ENCODE data around the gene USP49.
"Not testable (repeated sequence)": the region's sequence is repeated elsewhere in the genome, so short reads cannot be mapped to it uniquely, and the experiment has no call there.

Gene USP49

DNA sequence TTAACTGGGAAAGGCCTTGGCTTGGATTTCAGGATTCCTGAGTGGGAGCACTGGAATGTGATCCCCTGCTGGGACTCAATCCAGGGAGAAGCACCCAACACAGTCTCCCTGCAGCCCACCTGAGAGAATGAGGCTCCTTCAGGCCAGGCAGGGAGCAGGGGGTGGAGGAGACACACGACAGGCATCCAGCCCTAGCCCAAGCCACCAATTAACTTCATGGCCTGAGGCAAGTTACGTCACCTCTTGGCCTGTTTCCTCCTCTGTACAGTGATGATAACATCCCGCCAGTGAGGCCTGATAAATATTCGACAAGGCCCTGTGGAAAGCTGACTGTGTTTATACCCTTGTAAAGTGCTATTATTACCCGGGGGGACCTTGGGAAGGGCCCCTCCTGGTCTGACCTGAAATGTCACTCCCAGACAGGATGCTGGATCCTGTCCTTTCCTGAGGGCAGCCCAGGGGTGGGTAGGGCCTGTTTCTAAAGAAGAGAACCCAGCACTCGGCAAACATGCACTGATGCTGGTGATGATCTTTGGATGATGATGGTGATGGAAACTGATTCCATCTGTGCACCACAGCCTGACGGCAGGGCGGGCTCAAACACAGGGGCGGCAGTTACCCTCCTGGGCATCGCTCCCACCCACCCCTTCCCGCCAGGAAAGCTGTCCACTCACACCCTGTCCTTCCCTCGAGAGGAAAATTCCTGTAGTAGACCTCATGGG lies 127.9 kb downstream of the USP49 start:
- no peak overlapping the region for H3K4me3 ChIP-seq (ENCODE audit: insufficient read depth, low read length, poor library complexity, severe bottlenecking)
- no peaks in the 10 kb centered on the region for H3K9me3 ChIP-seq (ENCODE audit: insufficient read depth, low read length)
- H3K36me3 ChIP-seq (ENCODE audit: low read length) = no peaks in the 10 kb centered on the region
- H3K9me2 ChIP-seq (replicated peaks; ENCODE audit: insufficient read depth, low read length) = no peaks in the 10 kb centered on the region
- TF ChIP-seq, protein P1, sequence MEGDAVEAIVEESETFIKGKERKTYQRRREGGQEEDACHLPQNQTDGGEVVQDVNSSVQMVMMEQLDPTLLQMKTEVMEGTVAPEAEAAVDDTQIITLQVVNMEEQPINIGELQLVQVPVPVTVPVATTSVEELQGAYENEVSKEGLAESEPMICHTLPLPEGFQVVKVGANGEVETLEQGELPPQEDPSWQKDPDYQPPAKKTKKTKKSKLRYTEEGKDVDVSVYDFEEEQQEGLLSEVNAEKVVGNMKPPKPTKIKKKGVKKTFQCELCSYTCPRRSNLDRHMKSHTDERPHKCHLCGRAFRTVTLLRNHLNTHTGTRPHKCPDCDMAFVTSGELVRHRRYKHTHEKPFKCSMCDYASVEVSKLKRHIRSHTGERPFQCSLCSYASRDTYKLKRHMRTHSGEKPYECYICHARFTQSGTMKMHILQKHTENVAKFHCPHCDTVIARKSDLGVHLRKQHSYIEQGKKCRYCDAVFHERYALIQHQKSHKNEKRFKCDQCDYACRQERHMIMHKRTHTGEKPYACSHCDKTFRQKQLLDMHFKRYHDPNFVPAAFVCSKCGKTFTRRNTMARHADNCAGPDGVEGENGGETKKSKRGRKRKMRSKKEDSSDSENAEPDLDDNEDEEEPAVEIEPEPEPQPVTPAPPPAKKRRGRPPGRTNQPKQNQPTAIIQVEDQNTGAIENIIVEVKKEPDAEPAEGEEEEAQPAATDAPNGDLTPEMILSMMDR (IDR thresholded peaks at IDR 0.05; ENCODE audit: insufficient read depth, low read length, poor library complexity, severe bottlenecking) = no peak
- no peak for TF ChIP-seq EZH2phosphoT487 (conservative IDR thresholded peaks at IDR 0.05; ENCODE audit: low read length)
- H3K27ac ChIP-seq (ENCODE audit: low read depth, low read length) = no peak overlapping the region
- no peak overlapping the region for H3K9ac ChIP-seq (ENCODE audit: low read length)
- H4K20me1 ChIP-seq (ENCODE audit: low read depth, low read length) = no peaks in the 10 kb centered on the region
- H3F3A ChIP-seq (ENCODE audit: insufficient read depth) = no peaks in the 10 kb centered on the region
- no peak overlapping the region for H2AFZ ChIP-seq (ENCODE audit: low read depth, low read length, severe bottlenecking)
- no peaks in the 10 kb centered on the region for H3K27me3 ChIP-seq (ENCODE audit: low read length)
- H3K4me2 ChIP-seq (ENCODE audit: low read depth, low read length, poor library complexity, severe bottlenecking) = no peak overlapping the region
- no peaks in the 10 kb centered on the region for H3K79me2 ChIP-seq (ENCODE audit: insufficient read depth, low read length)

- not testable (repeated sequence) for H3K36me3 ChIP-seq (ENCODE audit: low read length); H3F3A ChIP-seq (ENCODE audit: insufficient read depth); H3K4me3 ChIP-seq (ENCODE audit: insufficient read depth, low read length, poor library complexity, severe bottlenecking); H3K9ac ChIP-seq (ENCODE audit: low read length); H4K20me1 ChIP-seq (ENCODE audit: low read depth, low read length); H3K9me2 ChIP-seq (replicated peaks; ENCODE audit: insufficient read depth, low read length); H3K79me2 ChIP-seq (ENCODE audit: insufficient read depth, low read length); H3K4me2 ChIP-seq (ENCODE audit: low read depth, low read length, poor library complexity, severe bottlenecking); H3K27me3 ChIP-seq (ENCODE audit: low read length); H2AFZ ChIP-seq (ENCODE audit: low read depth, low read length, severe bottlenecking); H3K27ac ChIP-seq (ENCODE audit: low read depth, low read length); H3K9me3 ChIP-seq (ENCODE audit: insufficient read depth, low read length)
These were observed 129.0 kb downstream of the USP49 start for GRCh38 chr6:41766043-41766664.

DNA sequence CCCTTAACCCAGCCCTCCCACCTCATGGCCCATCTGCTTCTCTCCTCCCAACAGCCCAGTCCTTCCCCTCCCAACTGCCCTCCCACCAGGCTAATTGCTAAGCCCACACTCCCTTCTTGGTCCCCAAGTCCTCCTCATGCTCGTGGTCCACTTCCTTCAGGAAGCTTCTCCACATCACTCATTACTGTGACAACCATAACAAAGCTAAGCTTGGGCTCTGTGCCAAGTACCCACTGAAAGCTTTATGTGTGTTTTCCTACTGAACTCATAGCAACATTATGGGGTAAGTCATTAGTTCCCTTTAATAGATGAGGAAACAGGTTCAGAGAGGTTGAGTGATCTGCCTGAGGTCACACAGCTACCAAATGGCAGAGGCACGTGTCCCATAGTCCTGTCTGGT lies 131.7 kb downstream of the USP49 start:
- no peak overlapping the region for H2AFZ ChIP-seq (ENCODE audit: low read depth, low read length, severe bottlenecking)
- no peak overlapping the region for H3K4me2 ChIP-seq (ENCODE audit: low read depth, low read length, poor library complexity, severe bottlenecking)
- H3F3A ChIP-seq (ENCODE audit: insufficient read depth) = no peaks in the 10 kb centered on the region
- H3K9me3 ChIP-seq (ENCODE audit: insufficient read depth, low read length) = no peaks in the 10 kb centered on the region
- no peak overlapping the region for H3K27ac ChIP-seq (ENCODE audit: low read depth, low read length)
- H3K4me3 ChIP-seq (ENCODE audit: insufficient read depth, low read length, poor library complexity, severe bottlenecking) = no peak overlapping the region
- no peaks in the 10 kb centered on the region for H3K27me3 ChIP-seq (ENCODE audit: low read length)
- H3K9me2 ChIP-seq (replicated peaks; ENCODE audit: insufficient read depth, low read length) = no peaks in the 10 kb centered on the region
- H3K36me3 ChIP-seq (ENCODE audit: low read length) = no peaks in the 10 kb centered on the region
- TF ChIP-seq, protein P1 (IDR thresholded peaks at IDR 0.05; ENCODE audit: insufficient read depth, low read length, poor library complexity, severe bottlenecking) = no peak
- no peak for TF ChIP-seq EZH2phosphoT487 (conservative IDR thresholded peaks at IDR 0.05; ENCODE audit: low read length)
- H3K79me2 ChIP-seq (ENCODE audit: insufficient read depth, low read length) = no peaks in the 10 kb centered on the region
- H3K9ac ChIP-seq (ENCODE audit: low read length) = no peak overlapping the region
- no peaks in the 10 kb centered on the region for H4K20me1 ChIP-seq (ENCODE audit: low read depth, low read length)

- no peaks in the 10 kb centered on the region for H3K9me2 ChIP-seq (replicated peaks; ENCODE audit: insufficient read depth, low read length)
- H3K79me2 ChIP-seq (ENCODE audit: insufficient read depth, low read length) = no peaks in the 10 kb centered on the region
- H4K20me1 ChIP-seq (ENCODE audit: low read depth, low read length) = no peaks in the 10 kb centered on the region
- H3K4me3 ChIP-seq (ENCODE audit: insufficient read depth, low read length, poor library complexity, severe bottlenecking) = no peak overlapping the region
- no peak overlapping the region for H3K27ac ChIP-seq (ENCODE audit: low read depth, low read length)
- H3F3A ChIP-seq (ENCODE audit: insufficient read depth) = no peaks in the 10 kb centered on the region
- no peak for TF ChIP-seq EZH2phosphoT487 (conservative IDR thresholded peaks at IDR 0.05; ENCODE audit: low read length)
- TF ChIP-seq, protein P1 (IDR thresholded peaks at IDR 0.05; ENCODE audit: insufficient read depth, low read length, poor library complexity, severe bottlenecking) = no peak
- no peak overlapping the region for H3K9ac ChIP-seq (ENCODE audit: low read length)
- no peaks in the 10 kb centered on the region for H3K9me3 ChIP-seq (ENCODE audit: insufficient read depth, low read length)
- H3K4me2 ChIP-seq (ENCODE audit: low read depth, low read length, poor library complexity, severe bottlenecking) = no peak overlapping the region
- H3K27me3 ChIP-seq (ENCODE audit: low read length) = no peaks in the 10 kb centered on the region
- no peaks in the 10 kb centered on the region for H3K36me3 ChIP-seq (ENCODE audit: low read length)
- H2AFZ ChIP-seq (ENCODE audit: low read depth, low read length, severe bottlenecking) = no peak overlapping the region
These were observed 135.1 kb downstream of the USP49 start for GRCh38 chr6:41759905-41760579.

Data from SU-DHL-6 (cell line).